ENCODE measurements around the gene ERBIN.

DNA sequence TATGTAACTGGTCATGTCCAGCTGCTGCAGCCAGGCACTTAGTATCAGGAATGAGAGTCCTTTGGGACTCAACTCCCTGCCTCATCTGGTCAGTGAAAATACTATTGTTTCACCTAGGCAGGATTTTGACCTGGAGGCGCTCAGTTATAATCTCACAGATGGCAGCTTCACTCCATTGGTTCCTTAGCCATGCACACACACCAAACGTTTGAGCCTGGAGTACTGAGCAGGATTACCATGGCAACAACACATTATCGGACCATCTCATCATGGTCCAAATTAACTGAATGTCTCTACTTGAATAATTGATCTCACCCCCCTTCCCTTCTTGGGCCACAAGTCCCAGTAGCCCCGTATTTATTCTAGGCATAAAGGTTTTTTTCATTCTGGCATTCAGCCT, 202.8 kb downstream of the ERBIN start:
- TF ChIP-seq, protein P1, sequence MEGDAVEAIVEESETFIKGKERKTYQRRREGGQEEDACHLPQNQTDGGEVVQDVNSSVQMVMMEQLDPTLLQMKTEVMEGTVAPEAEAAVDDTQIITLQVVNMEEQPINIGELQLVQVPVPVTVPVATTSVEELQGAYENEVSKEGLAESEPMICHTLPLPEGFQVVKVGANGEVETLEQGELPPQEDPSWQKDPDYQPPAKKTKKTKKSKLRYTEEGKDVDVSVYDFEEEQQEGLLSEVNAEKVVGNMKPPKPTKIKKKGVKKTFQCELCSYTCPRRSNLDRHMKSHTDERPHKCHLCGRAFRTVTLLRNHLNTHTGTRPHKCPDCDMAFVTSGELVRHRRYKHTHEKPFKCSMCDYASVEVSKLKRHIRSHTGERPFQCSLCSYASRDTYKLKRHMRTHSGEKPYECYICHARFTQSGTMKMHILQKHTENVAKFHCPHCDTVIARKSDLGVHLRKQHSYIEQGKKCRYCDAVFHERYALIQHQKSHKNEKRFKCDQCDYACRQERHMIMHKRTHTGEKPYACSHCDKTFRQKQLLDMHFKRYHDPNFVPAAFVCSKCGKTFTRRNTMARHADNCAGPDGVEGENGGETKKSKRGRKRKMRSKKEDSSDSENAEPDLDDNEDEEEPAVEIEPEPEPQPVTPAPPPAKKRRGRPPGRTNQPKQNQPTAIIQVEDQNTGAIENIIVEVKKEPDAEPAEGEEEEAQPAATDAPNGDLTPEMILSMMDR (conservative IDR thresholded peaks at IDR 0.05; ENCODE audit: low read depth, low read length) = no peak
- TF ChIP-seq POLR2A (IDR thresholded peaks at IDR 0.05; ENCODE audit: low read depth, low read length) = no peak
- TF ChIP-seq SMC3 (IDR thresholded peaks at IDR 0.05; ENCODE audit: low read depth, low read length) = no peak
- no peak for TF ChIP-seq CHD1 (IDR thresholded peaks at IDR 0.05; ENCODE audit: low read depth, low read length)
- TF ChIP-seq RAD21 (IDR thresholded peaks at IDR 0.05; ENCODE audit: low read length) = no peak
- no peak for TF ChIP-seq BHLHE40 (IDR thresholded peaks at IDR 0.05; ENCODE audit: low read depth, low read length)
- no peak for TF ChIP-seq MAZ (IDR thresholded peaks at IDR 0.05; ENCODE audit: borderline replicate concordance, low read depth, low read length)
- TF ChIP-seq FOS (IDR thresholded peaks at IDR 0.05; ENCODE audit: low read depth, low read length) = no peak
- no peak for TF ChIP-seq MAFK (IDR thresholded peaks at IDR 0.05; ENCODE audit: low read depth, low read length)
- TF ChIP-seq RFX5 (IDR thresholded peaks at IDR 0.05; ENCODE audit: low read depth, low read length) = no peak
- TF ChIP-seq MXI1 (IDR thresholded peaks at IDR 0.05; ENCODE audit: borderline replicate concordance, low read depth, low read length) = no peak
- TF ChIP-seq CEBPB (IDR thresholded peaks at IDR 0.05; ENCODE audit: low read depth, low read length) = no peak
